Pancreas (tissue), 10 donors: ENCODE data around the gene TNS3. TPM values are rescaled to one million over a fixed set of nuclear protein-coding genes. Genes with fewer than 3 reads are reported as not detected.

Source experiments
- ATAC-seq, 4 donors: fragments of 200-7000 bp; cut with Tn5 transposase; one replicate each; pipeline versions ENCODE4 v1.8.0 to v1.9.1; 2020; ENCODE audit warnings: mild to moderate bottlenecking in 4 of 4, moderate library complexity in 4 of 4
- DNase-seq, 6 donors: peaks; one replicate each; pipeline ENCODE4 v3.0.0-alpha.2; 2020
- FAIRE-seq: peaks from 2 replicates; lab custom pipeline; 2012; peaks lifted over from hg19 to GRCh38; lab: Jason Lieb, UNC
- H3K27ac ChIP-seq, 4 donors: fragments of 200-600 bp; sonication (generic); 1 replicate in 3 of 4; 2 replicates in 1 of 4; pipeline versions ENCODE4 v1.5.0 to v1.8.0; 2020
- H3K27me3 ChIP-seq, 4 donors: fragments of 200-600 bp; one replicate each; pipeline ENCODE4 v1.8.0; 2021
- H3K36me3 ChIP-seq, 3 donors: fragments of 200-600 bp; sonication (generic) in 1 of 3; one replicate each; pipeline versions ENCODE4 v1.5.0 to v1.8.0; 2020 to 2021
- H3K4me1 ChIP-seq, 3 donors: fragments of 200-600 bp; one replicate each; pipeline ENCODE4 v1.8.0; 2021
- H3K4me3 ChIP-seq, 4 donors: fragments of 200-600 bp; sonication (generic) in 2 of 4; one replicate each; pipeline versions ENCODE4 v1.5.0 to v1.8.0; 2020 to 2021
- H3K9me3 ChIP-seq, 4 donors: fragments of 200-600 bp; one replicate each; pipeline ENCODE4 v1.8.0; 2021
- CTCF ChIP-seq, 4 donors: fragments of 200-600 bp; sonication (generic) in 3 of 4; IDR thresholded peaks; one replicate each; pipeline versions ENCODE4 v1.5.0 to v1.8.0; 2021; ENCODE audit warnings: antibody characterized with exemption in 4 of 4
- WGBS, 2 donors: extraction: QIAGEN DNeasy Blood & Tissue Kit; methylation state at CpG; one replicate each; pipeline ENCODE4 v1.1.7; 2013; 5-methylcytosine and 5-hydroxymethylcytosine counted together
- intact Hi-C, 3 donors: fragments of 100-400 bp; cut with DNase I; formaldehyde crosslinking; loops; one replicate each; pipeline versions ENCODE4 v1.11.1 to v1.14.2; 2022
- polyA plus RNA-seq, 2 donors: library from polyadenylated mRNA; stranded (reverse); fragments of 200-250 nt; gene quantifications; one replicate each; pipeline ENCODE4 v1.2.3, GENCODE V29; 2013
- total RNA-seq, 6 donors: library from RNA; stranded (reverse); fragmentation: NEBNext Ultra II Directional in 4 of 6; extraction: Animal tissue kit (Norgen Biotek cat#: 25700) in 4 of 6; gene quantifications; one replicate each; pipeline versions ENCODE4 v1.2.1 to v1.2.4, GENCODE V29; 2021 to 2023
- donor health status: healthy with polysubstance abuse.
- donor health status: DM: no; HTN: no; CAD: no; lungs with moderate emphysema.
- donor health status: DM: no; HTN: no; CAD: no.
- donor health status: control.
- donor health status: control.
- donor health status: Bipolar disorder and iron deficiency.
- donor health status: DM: yes; HTN: yes; CAD: no.
- donor health status: DM: no; HTN: no; CAD: no.
- donor health status: DM: no; HTN: no; CAD: no.
- donor health status: DM: yes; HTN: yes; CAD: no.

Gene TNS3
- total and polyA plus RNA-seq, 8 donors = 28.0 to 125 (median 91.2) TPM

GRCh38 chr7:47452715-47453092 lies 129.2 kb downstream of the TNS3 start:
- DNase-seq (no peak), ATAC-seq (peak; percentile 28 to 46 (median 44))
- intact Hi-C loops = no loop called here

GRCh38 chr7:47452295-47452694 lies 129.6 kb downstream of the TNS3 start:
- no peak for FAIRE-seq
- H3K4me1 ChIP-seq = peaks cover 29 to 46% (median 34%) of the 10 kb centered on the region in 3 donors
- 21 to 22% methylated on average over 3 of the region's 3 CpGs for WGBS, 2 donors

More at GRCh38 chr7:47452715-47453092, 129.2 kb downstream of the TNS3 start:
- Histone ChIP-seq H3K4me3 (peak overlapping the region; percentile 19 to 60 (median 40)), H3K27ac (peak overlapping the region; percentile 89 to 97 (median 93)), H3K36me3 (peaks cover 0 to 3% (median 0%) of the 10 kb centered on the region in 3 donors), H3K4me1 (peaks cover 25 to 44% (median 34%) of the 10 kb centered on the region in 3 donors), H3K27me3 (no peaks in the 10 kb centered on the region), H3K9me3 (no peaks in the 10 kb centered on the region)
- no peak for FAIRE-seq
- 26 to 36% methylated on average over 11 of the region's 11 CpGs for WGBS, 2 donors
- no peak for TF ChIP-seq CTCF (IDR thresholded peaks at IDR 0.05)

GRCh38 chr7:47451851-47452205 lies 130.1 kb downstream of the TNS3 start:
- no peaks in the 10 kb centered on the region for H3K27me3 ChIP-seq
- peak overlapping the region in 3 of 4 donors; percentile 92 to 97 (median 94) for H3K27ac ChIP-seq
- no peaks in the 10 kb centered on the region for H3K9me3 ChIP-seq
- intact Hi-C loops = no loop called here
- peaks cover 0 to 3% (median 0%) of the 10 kb centered on the region in 3 donors for H3K36me3 ChIP-seq
- DNase-seq (no peak), FAIRE-seq (no peak), ATAC-seq (peak in 1 of 4 donors; percentile 4)
- peaks cover 33 to 51% (median 39%) of the 10 kb centered on the region in 3 donors for H3K4me1 ChIP-seq
- no peak for TF ChIP-seq CTCF (IDR thresholded peaks at IDR 0.05)
- WGBS, 2 donors = 28 to 34% methylated on average over 3 of the region's 3 CpGs
- H3K4me3 ChIP-seq = peak overlapping the region in 3 of 4 donors; percentile 34 to 60 (median 46)

More at GRCh38 chr7:47452295-47452694, 129.6 kb downstream of the TNS3 start:
- Histone ChIP-seq H3K27me3 (no peaks in the 10 kb centered on the region), H3K27ac (peak overlapping the region; percentile 89 to 97 (median 93)), H3K36me3 (peaks cover 0 to 3% (median 0%) of the 10 kb centered on the region in 3 donors), H3K4me3 (peak overlapping the region; percentile 19 to 60 (median 40)), H3K9me3 (no peaks in the 10 kb centered on the region)
- intact Hi-C loops = no loop called here
- TF ChIP-seq CTCF (IDR thresholded peaks at IDR 0.05) = no peak
- DNase-seq = no peak
- peak; percentile 25 to 43 (median 32) for ATAC-seq

GRCh38 chr7:47449810-47450590 lies 131.9 kb downstream of the TNS3 start:
- DNase-seq (no peak), FAIRE-seq (no peak), ATAC-seq (no peak)
- Histone ChIP-seq H3K4me3 (peak overlapping the region in 1 of 4 donors; percentile 46), H3K36me3 (peaks cover 0 to 3% (median 0%) of the 10 kb centered on the region in 3 donors), H3K9me3 (no peaks in the 10 kb centered on the region), H3K27ac (peak overlapping the region in 2 of 4 donors; percentile 92 to 97), H3K27me3 (no peaks in the 10 kb centered on the region), H3K4me1 (peaks cover 51 to 66% (median 57%) of the 10 kb centered on the region in 3 donors)
- 78 to 81% methylated on average over 11 of the region's 11 CpGs for WGBS, 2 donors
- intact Hi-C loops = loop anchor here in 1 of 3 donors (10.0 kb wide), 1 partner anchor 125 kb away; no protein-coding TSS in a partner anchor
- no peak for TF ChIP-seq CTCF (IDR thresholded peaks at IDR 0.05)
